K562 (cell line): ENCODE results near the gene SLPI. TPM values are rescaled to one million over a fixed set of nuclear protein-coding genes. Genes with fewer than 3 reads are reported as not detected.

Experiments used
- ATAC-seq: fragments of 200-7000 bp; cut with Tn5 transposase; 3 replicates; pipeline ENCODE4 v1.9.1; 2020; ENCODE audit warnings: moderate library complexity
- BruUV-seq: library from RNA; stranded (reverse); fragments of 400-500 nt; replicated peaks from 2 replicates; lab custom pipeline; 2021; lab: Mats Ljungman, UMichigan
- CTCF ChIA-PET: fragments of 300-600 bp; formaldehyde crosslinking; extraction: SDS; loops from one replicate; lab custom pipeline; 2021; ENCODE audit warnings: low intra/inter-chr PET ratio; lab: Yijun Ruan, JAX
- POLR2A ChIA-PET: fragments of 300-600, 350-650 bp; sonication (Branson Sonifier 250); formaldehyde crosslinking; extraction: SDS; loops from one replicate; lab custom pipeline; 2021; ENCODE audit warnings: antibody characterized with exemption, inconsistent platforms; lab: Yijun Ruan, JAX
- DNase-seq, 4 experiments: peaks; one replicate each; pipeline versions ENCODE4 v3.0.0 to v3.0.0-alpha.2; 2011 to 2018; ENCODE audit warnings: low spot score in 3 of 4, mixed read lengths in 3 of 4; ENCODE audit errors: extremely low read depth in 1 of 4
- FAIRE-seq: peaks from 2 replicates; lab custom pipeline; 2011; peaks lifted over from hg19 to GRCh38; lab: Jason Lieb, UNC
- H2AFZ ChIP-seq: 2 replicates; pipeline ENCODE4 v1.6.0; 2011; ENCODE audit warnings: low read depth, low read length, control low read depth, inconsistent platforms
- H3K27ac ChIP-seq: fragments of 200-600 bp; 3 replicates; pipeline ENCODE4 v1.8.0; 2011; ENCODE audit warnings: low read depth, mild to moderate bottlenecking, control low read depth, inconsistent platforms, low read length, moderate library complexity, mixed read lengths; ENCODE audit errors: extremely low read depth
- H3K27me3 ChIP-seq, 2 experiments: fragments of 300-600 bp in 1 of 2; 2 replicates in 1 of 2; 3 replicates in 1 of 2; pipeline versions ENCODE4 v1.6.0 to v1.8.0; 2011; ENCODE audit warnings: inconsistent platforms in 2 of 2, low read length in 2 of 2, mild to moderate bottlenecking in 1 of 2, mixed read lengths in 1 of 2, moderate library complexity in 1 of 2; ENCODE audit not compliant: control insufficient read depth in 2 of 2, insufficient read depth in 2 of 2
- H3K36me3 ChIP-seq: fragments of 300-600 bp; 3 replicates; pipeline ENCODE4 v1.8.0; 2011; ENCODE audit warnings: mild to moderate bottlenecking, low read length, inconsistent platforms; ENCODE audit not compliant: control insufficient read depth, insufficient read depth
- H3K4me1 ChIP-seq, 2 experiments: fragments of 200-600 bp in 1 of 2; replicated peaks in 1 of 2; 2 replicates in 1 of 2; 3 replicates in 1 of 2; pipeline versions ENCODE4 v1.5.1 to v1.8.0; 2011; ENCODE audit warnings: inconsistent platforms in 2 of 2, low read length in 2 of 2, mild to moderate bottlenecking in 1 of 2, mixed read lengths in 1 of 2, moderate library complexity in 1 of 2; ENCODE audit not compliant: control insufficient read depth in 2 of 2, insufficient read depth in 2 of 2
- H3K4me2 ChIP-seq: 2 replicates; pipeline ENCODE4 v1.6.1; 2011; ENCODE audit warnings: low read length, control low read depth, inconsistent platforms, mixed read lengths; ENCODE audit not compliant: insufficient read depth
- H3K4me3 ChIP-seq: fragments of 200-600 bp; sonication (generic), shearing (Covaris generic); 2 replicates; pipeline ENCODE4 v1.5.1; 2016; ENCODE audit warnings: control low read depth, inconsistent platforms
- H3K79me2 ChIP-seq: fragments of 200-600 bp; 3 replicates; pipeline ENCODE4 v1.8.0; 2011; ENCODE audit warnings: low read length, inconsistent platforms; ENCODE audit not compliant: control insufficient read depth, insufficient read depth
- H3K9ac ChIP-seq, 2 experiments: 2 replicates each; pipeline versions ENCODE4 v1.6.0 to v1.6.1; 2011; ENCODE audit warnings: low read depth in 2 of 2, low read length in 2 of 2, control low read depth in 1 of 2, inconsistent platforms in 1 of 2, mild to moderate bottlenecking in 1 of 2, mixed read lengths in 1 of 2; ENCODE audit not compliant: insufficient read depth in 1 of 2
- H3K9me1 ChIP-seq: one replicate; pipeline ENCODE4 v1.6.0; 2011; ENCODE audit warnings: inconsistent platforms, mild to moderate bottlenecking, low read length, moderate library complexity; ENCODE audit not compliant: control insufficient read depth, insufficient read depth
- H3K9me3 ChIP-seq: replicated peaks from 2 replicates; pipeline ENCODE4 v1.5.1; 2011; ENCODE audit warnings: low read depth, low read length, inconsistent platforms; ENCODE audit not compliant: control insufficient read depth, insufficient read depth
- H4K20me1 ChIP-seq: replicated peaks from 2 replicates; pipeline ENCODE4 v1.6.1; 2011; ENCODE audit warnings: low read length, inconsistent platforms, mixed read lengths; ENCODE audit not compliant: control insufficient read depth, insufficient read depth
- C11orf30 ChIP-seq: fragments of 450-650 bp; IDR thresholded peaks from 2 replicates; pipeline ENCODE4 v1.6.1; 2016; ENCODE audit warnings: low read depth, mild to moderate bottlenecking
- CEBPG ChIP-seq, 3 experiments: fragments of 200-800 bp in 1 of 3; sonication (Bioruptor generic) in 1 of 3; sonication (generic) in 1 of 3; formaldehyde crosslinking in 1 of 3; IDR thresholded peaks in 2 of 3; conservative IDR thresholded peaks in 1 of 3; 2 replicates each; pipeline versions ENCODE4 v1.6.1 to v1.8.0; 2016 to 2022; ENCODE audit warnings: missing compliant biosample characterization in 2 of 3, missing genetic modification characterization in 2 of 3, mild to moderate bottlenecking in 1 of 3, missing genetic modification reagents in 1 of 3
- DNMT1 ChIP-seq: fragments of 450-650 bp; IDR thresholded peaks from 2 replicates; pipeline ENCODE4 v1.6.1; 2016; ENCODE audit warnings: antibody characterized with exemption, mild to moderate bottlenecking
- FOSL1 ChIP-seq: fragments of 200-800 bp; sonication (Bioruptor generic); conservative IDR thresholded peaks from 2 replicates; pipeline ENCODE4 v1.6.1; 2016; ENCODE audit warnings: missing genetic modification characterization, missing compliant biosample characterization
- KLF10 ChIP-seq: fragments of 250-450 bp; sonication (Bioruptor Pico); IDR thresholded peaks from 2 replicates; pipeline ENCODE4 v1.6.1; 2021; ENCODE audit warnings: matching md5 sums
- MAFK ChIP-seq: IDR thresholded peaks from 2 replicates; pipeline ENCODE4 v1.6.1; 2011; ENCODE audit warnings: low read length, improper control_type of control experiment
- PCBP2 ChIP-seq: fragments of 200-400 bp; formaldehyde crosslinking; IDR thresholded peaks from 2 replicates; pipeline ENCODE4 v1.6.1; 2018; ENCODE audit warnings: low read length, low read depth, mild to moderate bottlenecking, moderate library complexity; ENCODE audit not compliant: poor library complexity, severe bottlenecking
- POLR2G ChIP-seq: fragments of 200-400 bp; formaldehyde crosslinking; IDR thresholded peaks from 2 replicates; pipeline ENCODE4 v1.6.1; 2017; ENCODE audit warnings: low read depth, mild to moderate bottlenecking, antibody characterized with exemption, low read length, moderate library complexity
- RBM17 ChIP-seq: fragments of 200-400 bp; formaldehyde crosslinking; IDR thresholded peaks from 2 replicates; pipeline ENCODE4 v1.6.1; 2017; ENCODE audit warnings: low read depth, mild to moderate bottlenecking, low read length, borderline replicate concordance
- ZKSCAN3 ChIP-seq: fragments of 250-450 bp; sonication (Bioruptor Pico); IDR thresholded peaks from 2 replicates; pipeline ENCODE4 v1.4.0; 2020
- ZNF316 ChIP-seq: fragments of 450-650 bp; IDR thresholded peaks from 2 replicates; pipeline ENCODE4 v1.6.1; 2016
- ZNF436 ChIP-seq: fragments of 250-450, 450-650 bp; sonication (Bioruptor Pico); formaldehyde crosslinking; IDR thresholded peaks from 2 replicates; pipeline ENCODE4 v1.7.0; 2020; ENCODE audit warnings: mild to moderate bottlenecking
- ZNF507 ChIP-seq: conservative IDR thresholded peaks from 2 replicates; pipeline ENCODE4 v1.6.1; 2017; ENCODE audit warnings: missing genetic modification characterization, missing compliant biosample characterization
- WGBS: fragments of 100-300 bp; shearing (Covaris generic); methylation state at CpG from one replicate; pipeline ENCODE4 v1.1.6; 2016; ENCODE audit warnings: low coverage, mixed read lengths; ENCODE audit not compliant: insufficient coverage; ENCODE audit errors: missing lambda C conversion rate; 5-methylcytosine and 5-hydroxymethylcytosine counted together
- in situ Hi-C: fragments of 300-500 bp; cut with MboI; formaldehyde crosslinking; loops from 4 replicates; pipeline ENCODE4 v1.15.0; 2018; ENCODE audit warnings: inconsistent platforms, mixed read lengths
- intact Hi-C: fragments of 100-400 bp; cut with micrococcal nuclease; formaldehyde crosslinking; loops from 2 replicates; pipeline ENCODE4 v1.14.2; 2022
- polyA plus RNA-seq, 8 experiments: library from polyadenylated mRNA; depleted of rRNA in 4 of 8; stranded (reverse) in 5 of 8; unstranded in 3 of 8; fragments of >200 nt; fragmentation: Nextera tagmentation in 2 of 8; fragmentation: Illumina TruSeq in 1 of 8; extraction: Ambion mirVana in 2 of 8; extraction: Trizol in 1 of 8; gene quantifications; 2 replicates each; pipeline versions ENCODE4 v1.2.1 to v1.2.3, GENCODE V29; 2011 to 2014; ENCODE audit warnings: inconsistent platforms in 1 of 8, missing spikeins in 1 of 8
- total RNA-seq, 7 experiments: library from RNA; depleted of rRNA in 6 of 7; stranded (reverse); fragments of >200 nt in 6 of 7; fragmentation: Illumina TruSeq in 2 of 7; extraction: Trizol in 2 of 7; gene quantifications; 2 replicates each; pipeline versions ENCODE4 v1.2.1 to v1.2.3, GENCODE V29; 2011 to 2021; ENCODE audit warnings: low replicate concordance in 1 of 7

The SLPI gene
- total and polyA plus RNA-seq, 9 of the 15 experiments (the other 6 are each of a cell fraction or from before 2014, with no cell fraction given), result 0.78 TPM; not detected in 8

DNA sequence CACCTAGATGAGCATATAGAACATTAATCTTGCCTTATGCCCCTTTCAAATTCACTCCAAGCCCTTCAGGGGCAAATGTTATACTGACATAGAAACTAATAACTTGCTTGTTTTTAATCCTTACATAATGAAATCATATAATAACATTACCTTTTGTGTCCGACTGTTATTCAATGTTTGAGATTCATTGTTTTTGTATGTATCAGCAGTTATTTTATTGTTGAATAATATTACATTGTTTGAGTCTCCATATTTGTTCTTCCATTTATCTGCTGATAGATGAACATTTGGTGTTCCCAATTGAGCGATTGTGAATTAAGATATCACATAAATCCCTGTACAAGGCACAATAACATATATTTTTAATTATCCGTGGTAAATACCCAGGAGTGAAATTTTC is 41.5 kb downstream of the SLPI start:
- CTCF ChIA-PET, result no interaction called here
- no peaks in the 10 kb centered on the region for H3K36me3 ChIP-seq
- TF ChIP-seq KLF10 (CRISPR knock-in tag) (no peak), RBM17 (no peak), ZNF316 (peak; percentile 68; the same call in 1 of the 2 replicates), ZNF507 (tag) (no peak), ZNF436 (CRISPR knock-in tag) (no peak), PCBP2 (no peak), ZKSCAN3 (no peak), DNMT1 (no peak), POLR2G (no peak), C11orf30 (0 out of 2 replicates have a peak, but pooled peaks have one; percentile 38), FOSL1 (tag) (no peak), CEBPG (CRISPR knock-in tag; IDR thresholded peaks at IDR 0.05) (no peak), CEBPG (tag; conservative IDR thresholded peaks at IDR 0.05 in 1 of 2, IDR thresholded peaks at IDR 0.05 in 1 of 2) (peak in 1 of 2 experiments; percentile 27; a peak in 1 of 4 replicates), MAFK (peak; percentile 12; the same call in 1 of the 2 replicates)
- TF ChIP-seq, all 486 proteins: peak for 4
- Histone ChIP-seq H3K27me3 (no peaks in the 10 kb centered on the region; a peak in 1 of 5 replicates), H3K4me3 (no peak overlapping the region), H3K4me1 (no peaks in the 10 kb centered on the region), H3K9me3 (no peaks in the 10 kb centered on the region), H3K9me1 (peaks cover 3% of the 10 kb centered on the region), H3K9ac (no peak overlapping the region), H3K27ac (no peak overlapping the region), H3K79me2 (no peaks in the 10 kb centered on the region), H3K4me2 (no peak overlapping the region), H2AFZ (no peak overlapping the region), H4K20me1 (no peaks in the 10 kb centered on the region)
- ATAC-seq, result no peak
- FAIRE-seq, result no peak
- no TSS peak for BruUV-seq
- POLR2A ChIA-PET, result no interaction called here
- DNase-seq, result no peak
- in situ Hi-C loops (no loop called here), intact Hi-C loops (no loop called here)
- 4% methylated on average over 3 of the region's 3 CpGs for WGBS
